SH-SY5Y (cell line): Measurements from ENCODE around the gene ROBO2.

Experiments used
- GATA2 ChIP-seq: IDR thresholded peaks from 2 replicates; pipeline ENCODE4 v1.6.1; 2011; ENCODE audit warnings: mild to moderate bottlenecking, low read depth, low read length
- GATA3 ChIP-seq: IDR thresholded peaks from 2 replicates; pipeline ENCODE4 v1.6.1; 2011; ENCODE audit warnings: low read depth, mild to moderate bottlenecking, low read length, moderate library complexity

The ROBO2 gene

GRCh38 chr3:77526573-77527113, 486.7 kb downstream of the ROBO2 start:
- TF ChIP-seq GATA2 = no peak
- TF ChIP-seq GATA3 = no peak

- TF ChIP-seq GATA3 (no peak), GATA2 (no peak)
Measured at GRCh38 chr3:77529522-77529921, 489.6 kb downstream of the ROBO2 start.

GRCh38 chr3:77530870-77531269, 491.0 kb downstream of the ROBO2 start:
- no peak for TF ChIP-seq GATA3
- TF ChIP-seq GATA2 = no peak

- TF ChIP-seq GATA2 = no peak
- TF ChIP-seq GATA3 = no peak
Measured at GRCh38 chr3:77535116-77535515, 495.2 kb downstream of the ROBO2 start.

- TF ChIP-seq GATA3 = no peak
- no peak for TF ChIP-seq GATA2
Measured at GRCh38 chr3:77536038-77536775, 496.3 kb downstream of the ROBO2 start.

GRCh38 chr3:77539014-77539413, 499.1 kb downstream of the ROBO2 start:
- no peak for TF ChIP-seq GATA3
- no peak for TF ChIP-seq GATA2

GRCh38 chr3:77539677-77540076, 499.8 kb downstream of the ROBO2 start:
- no peak for TF ChIP-seq GATA3
- no peak for TF ChIP-seq GATA2

GRCh38 chr3:77541203-77541922, 501.5 kb downstream of the ROBO2 start:
- TF ChIP-seq GATA2 (peak; percentile 85), GATA3 (peak; percentile 49)

- no peak for TF ChIP-seq GATA2
- no peak for TF ChIP-seq GATA3
Measured at GRCh38 chr3:77546246-77546645, 506.3 kb downstream of the ROBO2 start.

GRCh38 chr3:77549034-77549433, 509.1 kb downstream of the ROBO2 start:
- no peak for TF ChIP-seq GATA3
- no peak for TF ChIP-seq GATA2

GRCh38 chr3:77553240-77553639, 513.3 kb downstream of the ROBO2 start:
- no peak for TF ChIP-seq GATA2
- no peak for TF ChIP-seq GATA3

- no peak for TF ChIP-seq GATA2
- no peak for TF ChIP-seq GATA3
Measured at GRCh38 chr3:77562089-77562488, 522.2 kb downstream of the ROBO2 start.

- TF ChIP-seq GATA3 = no peak
- TF ChIP-seq GATA2 = no peak
Measured at GRCh38 chr3:77563012-77563411, 523.1 kb downstream of the ROBO2 start.

- TF ChIP-seq GATA3 = no peak
- no peak for TF ChIP-seq GATA2
Measured at GRCh38 chr3:77566055-77566454, 526.2 kb downstream of the ROBO2 start.
